HFF-Myc (cell line): ENCODE results near the gene RUNX1.

Source experiments
- DNase-seq: peaks from one replicate; pipeline ENCODE4 v3.0.0-alpha.2; 2011; ENCODE audit warnings: low read depth; ENCODE audit errors: extremely low read depth
- H3K4me3 ChIP-seq: replicated peaks from 2 replicates; pipeline ENCODE4 v1.5.1; 2011; ENCODE audit warnings: low read depth, mild to moderate bottlenecking, control low read depth, low read length
- CTCF ChIP-seq: IDR thresholded peaks from 2 replicates; pipeline ENCODE4 v1.5.1; 2012; ENCODE audit warnings: mild to moderate bottlenecking, low read depth, low read length, control low read depth; ENCODE audit errors: missing control alignments

The RUNX1 gene

GRCh38 chr21:34887105-34887442 lies 162.0 kb downstream of the RUNX1 start:
- TF ChIP-seq CTCF: no peak
- DNase-seq: no peak
- peak overlapping the region; percentile 64 for H3K4me3 ChIP-seq

GRCh38 chr21:34886240-34887104 lies 162.6 kb downstream of the RUNX1 start:
- peak overlapping the region; percentile 64 for H3K4me3 ChIP-seq
- no peak for DNase-seq
- no peak for TF ChIP-seq CTCF

- TF ChIP-seq CTCF: no peak
- DNase-seq: no peak
- peak overlapping the region; percentile 64 for H3K4me3 ChIP-seq
Observed at GRCh38 chr21:34885626-34886239, 163.4 kb downstream of the RUNX1 start.

- H3K4me3 ChIP-seq: peak overlapping the region; percentile 64
- DNase-seq: no peak
- no peak for TF ChIP-seq CTCF
Observed at GRCh38 chr21:34885125-34885524, 164.0 kb downstream of the RUNX1 start.

- no peak for TF ChIP-seq CTCF
- peak overlapping the region; percentile 64 for H3K4me3 ChIP-seq
- DNase-seq: no peak
Observed at GRCh38 chr21:34884346-34884929, 164.7 kb downstream of the RUNX1 start.

- DNase-seq: no peak
- H3K4me3 ChIP-seq: peak overlapping the region; percentile 64
- no peak for TF ChIP-seq CTCF
Observed at GRCh38 chr21:34883491-34884271, 165.4 kb downstream of the RUNX1 start.
